Liver (tissue), 9 donors: ENCODE results near the gene OLFM4. TPM values are rescaled to one million over a fixed set of nuclear protein-coding genes. Genes with fewer than 3 reads are reported as not detected.

ENCODE experiments used
- DNase-seq: peaks from one replicate; pipeline ENCODE4 v3.0.0-alpha.2; 2017; ENCODE audit warnings: low spot score
- H3K27ac ChIP-seq, 2 donors: one replicate each; pipeline ENCODE4 v1.7.0; 2013; ENCODE audit warnings: inconsistent platforms in 2 of 2, low read length in 2 of 2, control low read depth in 1 of 2, low read depth in 1 of 2, mild to moderate bottlenecking in 1 of 2
- H3K27me3 ChIP-seq, 4 donors: one replicate each; pipeline versions ENCODE4 v1.6.1 to v1.7.0; 2013; ENCODE audit warnings: low read length in 3 of 4, inconsistent platforms in 1 of 4, mild to moderate bottlenecking in 1 of 4, moderate library complexity in 1 of 4; ENCODE audit not compliant: control insufficient read depth in 4 of 4, insufficient read depth in 4 of 4
- H3K36me3 ChIP-seq, 4 donors: one replicate each; pipeline versions ENCODE4 v1.6.1 to v1.7.0; 2013; ENCODE audit warnings: low read length in 3 of 4, mild to moderate bottlenecking in 3 of 4, low read depth in 1 of 4, moderate library complexity in 1 of 4; ENCODE audit not compliant: control insufficient read depth in 4 of 4, insufficient read depth in 3 of 4
- H3K4me1 ChIP-seq, 4 donors: one replicate each; pipeline versions ENCODE4 v1.6.1 to v1.7.0; 2013; ENCODE audit warnings: low read length in 3 of 4, mild to moderate bottlenecking in 3 of 4, moderate library complexity in 1 of 4; ENCODE audit not compliant: control insufficient read depth in 4 of 4, insufficient read depth in 4 of 4
- H3K4me3 ChIP-seq, 3 donors: one replicate each; pipeline versions ENCODE4 v1.6.1 to v1.7.0; 2013; ENCODE audit warnings: low read length in 3 of 3, control low read depth in 1 of 3, low read depth in 1 of 3, mild to moderate bottlenecking in 1 of 3
- H3K9ac ChIP-seq, 2 donors: one replicate each; pipeline ENCODE4 v1.7.0; 2013; ENCODE audit warnings: low read length in 2 of 2, mild to moderate bottlenecking in 2 of 2, moderate library complexity in 2 of 2, control low read depth in 1 of 2, low read depth in 1 of 2
- H3K9me3 ChIP-seq, 4 donors: one replicate each; pipeline versions ENCODE4 v1.6.1 to v1.7.0; 2013; ENCODE audit warnings: low read length in 3 of 4; ENCODE audit not compliant: control insufficient read depth in 4 of 4
- EGR1 ChIP-seq, 2 donors: IDR thresholded peaks; 2 replicates each; pipeline ENCODE4 v1.6.1; 2016 to 2018; ENCODE audit warnings: antibody characterized with exemption in 2 of 2, low read depth in 2 of 2
- FOXA1 ChIP-seq: IDR thresholded peaks from 2 replicates; pipeline ENCODE4 v1.6.1; 2016; ENCODE audit warnings: antibody characterized with exemption
- FOXA2 ChIP-seq: IDR thresholded peaks from 2 replicates; pipeline ENCODE4 v1.6.1; 2016; ENCODE audit warnings: antibody characterized with exemption
- GABPA ChIP-seq, 2 donors: IDR thresholded peaks in 1 of 2; conservative IDR thresholded peaks in 1 of 2; 2 replicates each; pipeline ENCODE4 v1.6.1; 2016; ENCODE audit warnings: antibody characterized with exemption in 2 of 2, mild to moderate bottlenecking in 1 of 2, moderate library complexity in 1 of 2
- HNF4A ChIP-seq, 2 donors: conservative IDR thresholded peaks; 2 replicates each; pipeline ENCODE4 v1.6.1; 2016; ENCODE audit warnings: antibody characterized with exemption in 2 of 2, mild to moderate bottlenecking in 2 of 2
- JUND ChIP-seq, 2 donors: IDR thresholded peaks; 2 replicates each; pipeline ENCODE4 v1.6.1; 2016; ENCODE audit warnings: antibody characterized with exemption in 2 of 2
- NR2F2 ChIP-seq: IDR thresholded peaks from 2 replicates; pipeline ENCODE4 v1.6.1; 2016; ENCODE audit warnings: antibody characterized with exemption
- RAD21 ChIP-seq, 2 donors: IDR thresholded peaks; 2 replicates each; pipeline ENCODE4 v1.6.1; 2016; ENCODE audit warnings: antibody characterized with exemption in 2 of 2, mild to moderate bottlenecking in 2 of 2
- REST ChIP-seq: IDR thresholded peaks from 2 replicates; pipeline ENCODE4 v1.6.1; 2016; ENCODE audit warnings: antibody characterized with exemption, mild to moderate bottlenecking
- RXRA ChIP-seq, 2 donors: IDR thresholded peaks; 2 replicates each; pipeline ENCODE4 v1.6.1; 2017 to 2018; ENCODE audit warnings: antibody characterized with exemption in 2 of 2, mild to moderate bottlenecking in 1 of 2
- SP1 ChIP-seq: IDR thresholded peaks from 2 replicates; pipeline ENCODE4 v1.6.1; 2018; ENCODE audit warnings: antibody characterized with exemption, mild to moderate bottlenecking
- TAF1 ChIP-seq: conservative IDR thresholded peaks from 2 replicates; pipeline ENCODE4 v1.6.1; 2016; ENCODE audit warnings: antibody characterized with exemption, mild to moderate bottlenecking
- YY1 ChIP-seq: IDR thresholded peaks from 2 replicates; pipeline ENCODE4 v1.6.1; 2016; ENCODE audit warnings: antibody characterized with exemption, mild to moderate bottlenecking
- ZBTB33 ChIP-seq: IDR thresholded peaks from 2 replicates; pipeline ENCODE4 v1.6.1; 2016; ENCODE audit warnings: antibody characterized with exemption
- WGBS: extraction: QIAGEN DNeasy Blood & Tissue Kit; methylation state at CpG from one replicate; pipeline ENCODE4 v1.1.7; 2013; 5-methylcytosine and 5-hydroxymethylcytosine counted together
- polyA plus RNA-seq, 2 donors: library from polyadenylated mRNA; stranded (reverse) in 1 of 2; unstranded in 1 of 2; fragments of 200-250 nt in 1 of 2; fragments of >200 nt in 1 of 2; fragmentation: Nextera tagmentation in 1 of 2; extraction: Ambion mirVana in 1 of 2; gene quantifications; one replicate each; pipeline versions ENCODE4 v1.2.1 to v1.2.3, GENCODE V29; 2013 to 2015
- total RNA-seq, 2 donors: library from RNA; depleted of rRNA; stranded (reverse); fragments of >200 nt; gene quantifications; one replicate each; pipeline ENCODE4 v1.2.3, GENCODE V29; 2014
- TF ChIP-seq, protein P1 (sequence below): IDR thresholded peaks from 2 replicates; pipeline ENCODE4 v1.6.1; 2016; ENCODE audit warnings: antibody characterized with exemption
- TF ChIP-seq, protein P2 (sequence below): fragments of 150-350 bp; IDR thresholded peaks from 2 replicates; pipeline ENCODE4 v1.5.1; 2017; ENCODE audit warnings: improper control_type of control experiment, low read depth, low read length; ENCODE audit not compliant: missing input control
- TF ChIP-seq, protein P3 (sequence below): IDR thresholded peaks from 2 replicates; pipeline ENCODE4 v1.6.1; 2016; ENCODE audit warnings: antibody characterized with exemption
- donor health status: healthy.
- donor health status: healthy.
- donor health status: healthy.
- donor health status: healthy.
- donor health status: healthy.

Gene OLFM4
- total and polyA plus RNA-seq, 4 donors, result under 0.01 to 8.0 (median 0.66) TPM; not detected in 1

- H3K9me3 ChIP-seq, result peaks cover 0 to 2% (median 0%) of the 10 kb centered on the region in 4 donors
- H3K27ac ChIP-seq, result no peak overlapping the region
- H3K4me3 ChIP-seq, result no peak overlapping the region
- no peaks in the 10 kb centered on the region for H3K36me3 ChIP-seq
- no peak overlapping the region for H3K9ac ChIP-seq
- no peaks in the 10 kb centered on the region for H3K4me1 ChIP-seq
- no peak for TF ChIP-seq FOXA1
- TF ChIP-seq, protein P1, sequence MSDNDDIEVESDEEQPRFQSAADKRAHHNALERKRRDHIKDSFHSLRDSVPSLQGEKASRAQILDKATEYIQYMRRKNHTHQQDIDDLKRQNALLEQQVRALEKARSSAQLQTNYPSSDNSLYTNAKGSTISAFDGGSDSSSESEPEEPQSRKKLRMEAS, result no peak
- no peak for TF ChIP-seq GABPA (IDR thresholded peaks at IDR 0.05 in 1 of 2, conservative IDR thresholded peaks at IDR 0.05 in 1 of 2)
- TF ChIP-seq ZBTB33, result no peak
- TF ChIP-seq NR2F2, result no peak
- TF ChIP-seq, protein P2, sequence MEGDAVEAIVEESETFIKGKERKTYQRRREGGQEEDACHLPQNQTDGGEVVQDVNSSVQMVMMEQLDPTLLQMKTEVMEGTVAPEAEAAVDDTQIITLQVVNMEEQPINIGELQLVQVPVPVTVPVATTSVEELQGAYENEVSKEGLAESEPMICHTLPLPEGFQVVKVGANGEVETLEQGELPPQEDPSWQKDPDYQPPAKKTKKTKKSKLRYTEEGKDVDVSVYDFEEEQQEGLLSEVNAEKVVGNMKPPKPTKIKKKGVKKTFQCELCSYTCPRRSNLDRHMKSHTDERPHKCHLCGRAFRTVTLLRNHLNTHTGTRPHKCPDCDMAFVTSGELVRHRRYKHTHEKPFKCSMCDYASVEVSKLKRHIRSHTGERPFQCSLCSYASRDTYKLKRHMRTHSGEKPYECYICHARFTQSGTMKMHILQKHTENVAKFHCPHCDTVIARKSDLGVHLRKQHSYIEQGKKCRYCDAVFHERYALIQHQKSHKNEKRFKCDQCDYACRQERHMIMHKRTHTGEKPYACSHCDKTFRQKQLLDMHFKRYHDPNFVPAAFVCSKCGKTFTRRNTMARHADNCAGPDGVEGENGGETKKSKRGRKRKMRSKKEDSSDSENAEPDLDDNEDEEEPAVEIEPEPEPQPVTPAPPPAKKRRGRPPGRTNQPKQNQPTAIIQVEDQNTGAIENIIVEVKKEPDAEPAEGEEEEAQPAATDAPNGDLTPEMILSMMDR, result no peak
- TF ChIP-seq, protein P3, sequence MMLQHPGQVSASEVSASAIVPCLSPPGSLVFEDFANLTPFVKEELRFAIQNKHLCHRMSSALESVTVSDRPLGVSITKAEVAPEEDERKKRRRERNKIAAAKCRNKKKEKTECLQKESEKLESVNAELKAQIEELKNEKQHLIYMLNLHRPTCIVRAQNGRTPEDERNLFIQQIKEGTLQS, result no peak
- TF ChIP-seq HNF4A (conservative IDR thresholded peaks at IDR 0.05), result no peak
- TF ChIP-seq JUND (IDR thresholded peaks at IDR 0.05), result no peak
- no peak for TF ChIP-seq SP1
- TF ChIP-seq EGR1 (IDR thresholded peaks at IDR 0.05; ENCODE audit: low read depth in 2 of 2), result no peak
- TF ChIP-seq RXRA (IDR thresholded peaks at IDR 0.05), result no peak
- no peak for TF ChIP-seq FOXA2
- no peak for TF ChIP-seq TAF1
- no peak for TF ChIP-seq RAD21 (IDR thresholded peaks at IDR 0.05)
- no peak for TF ChIP-seq YY1
- TF ChIP-seq REST, result no peak
- DNase-seq, result no peak
- 49% methylated on average over 5 of the region's 5 CpGs for WGBS
- no peaks in the 10 kb centered on the region for H3K27me3 ChIP-seq
These were observed 45.5 kb downstream of the OLFM4 start for GRCh38 chr13:53074114-53074513.
